ENCODE measurements around the gene SDR39U1.

SDR39U1 gene

DNA sequence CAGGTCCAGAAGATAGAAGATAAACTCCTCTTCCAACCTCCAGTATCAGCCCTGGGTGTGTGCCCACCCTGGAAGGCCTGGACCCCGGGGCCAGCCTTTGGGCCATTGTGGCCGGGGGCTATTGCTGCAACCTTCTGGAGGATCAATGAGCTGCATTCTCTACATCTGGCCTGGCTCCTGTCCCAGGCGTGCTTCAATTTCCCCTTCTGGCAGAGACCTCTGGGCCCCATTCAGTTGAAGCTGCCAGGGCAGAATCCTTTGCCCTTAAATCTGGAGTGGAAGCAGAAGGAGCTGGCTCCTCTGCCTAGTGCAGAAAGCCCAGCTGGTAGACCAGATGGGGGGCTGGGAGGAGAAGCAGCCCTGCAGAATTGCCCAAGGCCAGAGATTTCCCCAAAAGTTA is 33.8 kb downstream of the SDR39U1 start:
- no peak for DNase-seq

- DNase-seq: no peak
Measured at GRCh38 chr14:24407608-24408325, 34.8 kb downstream of the SDR39U1 start.

DNA sequence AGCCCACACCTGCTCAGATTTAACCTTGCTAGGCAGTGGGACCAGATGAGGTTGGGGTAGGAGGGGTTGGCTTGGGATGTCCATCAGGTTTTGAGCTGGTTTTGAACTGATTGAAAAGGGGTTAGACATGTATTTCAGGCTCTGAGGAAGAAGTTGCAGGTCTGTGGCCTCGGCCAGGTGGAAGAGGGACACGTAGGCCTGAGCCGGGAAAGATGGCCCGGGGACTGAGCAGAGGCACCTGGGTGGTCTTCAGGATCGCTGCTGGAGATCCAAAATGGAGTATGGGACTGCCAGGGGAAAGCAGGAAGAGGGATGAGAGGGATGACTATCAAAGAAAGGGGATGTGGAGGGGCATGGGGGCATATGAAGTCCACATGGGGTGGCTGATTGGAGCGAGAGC is 36.2 kb downstream of the SDR39U1 start:
- no peak for DNase-seq

GRCh38 chr14:24404814-24405213 is 37.8 kb downstream of the SDR39U1 start:
- no peak for DNase-seq

DNA sequence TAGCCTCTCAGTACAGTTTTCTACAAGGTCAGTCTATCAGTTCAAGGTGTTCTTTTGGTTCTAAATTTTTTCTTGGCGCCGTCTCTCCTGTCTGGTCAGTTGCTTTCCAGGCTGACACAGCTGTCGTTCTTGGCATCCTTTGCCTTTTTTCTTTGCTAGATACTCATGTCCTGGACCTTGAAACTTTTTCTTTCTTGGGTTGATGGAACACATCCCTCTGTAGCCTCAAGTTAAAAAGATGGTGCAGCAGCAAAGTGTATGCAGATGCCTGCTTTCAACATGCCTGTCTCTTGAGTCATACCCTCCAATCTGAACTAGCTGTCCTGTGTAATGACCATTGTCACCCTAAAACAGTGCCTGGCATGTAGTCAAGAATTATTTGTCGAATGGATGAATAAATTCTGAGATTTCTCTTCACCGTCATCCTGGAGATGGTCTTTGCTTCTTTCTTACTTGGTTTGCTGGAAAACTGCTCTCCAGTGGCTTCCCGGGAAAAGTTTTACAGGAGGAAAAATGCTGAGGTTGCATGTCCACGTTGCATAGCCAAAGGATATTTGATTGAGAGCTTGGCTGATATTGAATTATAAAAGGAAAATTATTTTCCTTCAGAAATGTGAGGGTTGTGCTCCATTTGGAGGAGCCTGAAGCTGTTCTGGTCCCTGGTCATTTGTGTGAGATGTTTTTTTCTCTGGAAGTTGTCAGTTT is 39.1 kb downstream of the SDR39U1 start:
- no peak for DNase-seq

DNA sequence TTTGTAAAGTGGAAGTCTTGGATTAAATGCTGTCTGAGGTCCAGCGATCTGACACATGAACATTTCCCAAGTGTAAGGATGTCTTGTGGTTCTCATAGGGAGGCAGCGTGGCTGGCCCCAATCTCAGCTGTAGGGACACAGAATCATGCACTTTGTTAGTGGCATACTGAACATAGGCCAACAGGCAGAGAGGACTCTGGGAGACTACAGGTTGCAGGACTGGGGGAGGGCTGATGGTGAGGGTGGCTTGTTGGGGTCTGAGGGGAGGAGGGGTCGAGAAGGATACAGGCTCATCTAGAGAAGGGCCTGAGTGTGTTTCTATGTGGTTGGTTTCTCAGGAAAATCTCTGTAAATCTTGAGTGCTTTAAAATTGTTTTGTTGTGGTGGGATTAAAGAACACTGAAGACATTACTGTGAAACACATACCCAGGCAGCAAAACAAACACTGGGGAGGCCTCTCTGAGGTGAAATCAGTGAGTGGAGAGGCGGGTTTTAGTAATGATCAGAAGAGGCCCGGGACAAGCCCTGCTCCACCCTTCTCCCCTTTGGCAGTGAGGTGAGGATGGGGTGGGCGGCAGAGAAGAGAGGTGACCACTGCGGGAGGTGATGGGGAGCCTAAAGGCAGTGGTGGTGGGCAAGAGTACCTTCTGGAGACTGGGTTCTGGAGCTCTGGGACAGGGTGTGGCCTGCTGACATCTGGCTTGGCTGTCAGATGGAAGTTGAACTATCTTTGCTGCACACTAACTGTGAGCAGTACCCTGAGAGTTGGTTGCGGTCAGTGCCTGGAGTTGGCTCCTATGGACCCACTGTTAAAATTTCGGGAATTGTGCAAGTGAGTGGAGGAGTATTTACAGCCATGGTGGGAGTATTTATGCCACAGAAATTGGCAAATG is 40.5 kb downstream of the SDR39U1 start:
- no peak for DNase-seq

GRCh38 chr14:24399999-24400718 is 42.4 kb downstream of the SDR39U1 start:
- no peak for DNase-seq

- no peak for DNase-seq
Measured at GRCh38 chr14:24399447-24399822, 43.1 kb downstream of the SDR39U1 start.

DNA sequence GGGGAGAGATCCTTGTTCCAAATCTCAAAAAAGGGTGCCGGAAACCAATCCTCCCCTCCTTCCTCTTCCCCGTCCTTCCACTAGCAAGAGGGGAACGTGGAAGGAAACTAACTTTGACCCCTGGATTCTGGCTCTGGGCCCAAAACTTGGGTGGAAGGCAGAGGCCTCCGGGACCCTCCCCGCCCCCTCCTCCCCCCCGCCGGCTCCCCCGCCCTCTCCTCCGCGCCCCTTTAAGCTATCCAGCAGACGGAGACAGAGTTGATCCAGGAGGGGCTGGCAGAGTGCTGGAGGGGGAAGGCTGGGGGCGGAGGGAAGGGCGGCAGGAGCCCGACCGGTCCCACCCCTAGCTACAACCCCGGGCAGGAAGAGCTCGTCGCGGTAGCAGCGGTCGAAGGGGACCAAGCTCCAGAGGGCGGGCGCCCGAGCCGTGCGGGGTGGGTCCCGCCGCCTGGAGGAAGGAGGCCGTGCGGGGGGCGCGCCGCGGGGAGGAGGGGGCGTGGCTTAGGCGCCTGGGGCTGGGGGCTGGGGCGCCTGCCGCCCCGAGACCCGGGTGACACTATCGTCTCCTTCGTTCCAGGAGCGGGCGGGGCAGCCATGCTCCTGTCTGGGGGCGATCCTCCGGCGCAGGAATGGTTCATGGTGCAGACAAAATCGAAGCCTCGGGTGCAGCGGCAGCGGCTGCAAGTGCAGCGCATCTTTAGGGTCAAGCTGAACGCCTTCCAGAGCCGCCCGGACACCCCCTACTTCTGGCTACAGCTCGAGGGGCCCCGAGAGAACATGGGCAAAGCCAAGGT is 43.7 kb downstream of the SDR39U1 start, which contains the start of gene NYNRIN:
TSS of gene NYNRIN (plus strand) at position 351 of the 794 bp plus-strand sequence. CDS start at position 595, 244 bp downstream.
- DNase-seq: peak; percentile 23

- DNase-seq: no peak
Measured at GRCh38 chr14:24398293-24398652, 44.3 kb downstream of the SDR39U1 start.

GRCh38 chr14:24397639-24398292 is 44.8 kb downstream of the SDR39U1 start:
- no peak for DNase-seq

DNA sequence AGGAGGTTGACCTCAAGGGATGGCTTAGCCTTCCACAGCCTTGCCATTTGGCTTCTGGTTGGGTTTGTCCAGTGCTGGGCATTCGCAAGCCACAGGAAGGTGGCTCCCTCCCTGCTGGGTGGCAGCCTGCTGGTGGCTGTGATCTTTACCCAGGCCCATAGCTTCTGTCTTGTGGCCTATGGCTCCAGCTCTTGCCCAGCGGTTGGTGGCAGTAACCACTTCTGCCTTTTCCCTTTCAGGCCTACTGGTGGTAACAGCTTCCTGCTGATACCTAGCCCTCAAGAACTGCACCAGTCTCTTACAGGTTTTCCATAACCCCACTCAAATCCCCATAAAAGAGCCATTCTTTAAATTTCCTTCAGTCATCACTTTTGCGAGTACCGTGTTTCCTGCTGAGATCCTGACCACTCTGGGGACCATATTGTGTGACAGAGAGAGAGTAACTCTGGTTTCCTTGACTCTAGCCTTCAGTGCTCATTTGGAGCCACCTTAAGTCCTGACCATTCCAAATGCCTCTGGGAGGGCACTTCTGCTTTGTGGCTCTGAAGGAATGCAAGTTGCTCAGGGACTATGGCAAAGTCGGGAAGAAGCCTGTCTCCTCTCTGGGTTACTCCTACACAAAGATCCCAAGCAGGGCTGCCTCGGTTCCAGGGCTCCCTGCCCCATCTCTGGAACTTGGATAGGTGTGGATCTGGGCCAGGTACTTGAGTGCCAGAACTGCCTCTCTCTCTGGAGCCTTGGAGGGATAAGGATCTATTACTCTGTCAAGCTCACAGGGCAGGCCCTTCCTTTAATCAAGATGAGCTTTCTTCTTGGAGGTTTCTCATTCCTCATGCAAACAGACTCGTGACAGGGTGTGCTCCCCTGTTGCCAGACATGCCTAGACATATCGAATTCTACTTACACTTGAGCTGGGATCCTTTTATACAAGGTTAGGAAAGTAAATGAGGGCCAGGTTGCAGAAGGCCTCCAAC is 46.7 kb downstream of the SDR39U1 start:
- no peak for DNase-seq

DNA sequence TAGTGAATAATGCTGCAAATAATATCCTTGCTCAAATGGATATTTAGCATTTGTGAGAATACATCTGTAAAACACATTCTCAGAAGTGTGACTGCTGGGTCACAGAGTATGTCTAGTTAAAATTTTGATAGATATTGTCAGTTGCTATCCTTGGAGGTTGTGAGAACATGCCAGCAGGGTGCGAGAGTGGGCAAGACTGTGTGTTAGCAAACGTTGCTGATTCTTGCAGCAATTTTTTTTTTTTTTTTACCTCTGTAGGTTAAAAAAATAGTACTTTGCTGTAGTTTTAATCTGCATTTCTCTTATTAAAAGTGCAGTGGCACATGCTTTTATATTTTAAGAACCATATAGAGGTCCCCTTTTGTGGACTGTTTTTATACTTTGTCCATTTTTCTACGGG is 48.3 kb downstream of the SDR39U1 start:
- DNase-seq: no peak

- DNase-seq: no peak
Measured at GRCh38 chr14:24392325-24393091, 50.1 kb downstream of the SDR39U1 start.

- no peak for DNase-seq
Measured at GRCh38 chr14:24390701-24391468, 51.7 kb downstream of the SDR39U1 start.
